Loucy (cell line): ENCODE measurements around the gene ZNF521.

ENCODE experiments used
- H2AFZ ChIP-seq: fragments of 200-600 bp; sonication (generic); 2 replicates; pipeline ENCODE4 v1.6.0; 2016; ENCODE audit warnings: antibody characterized with exemption, mild to moderate bottlenecking, low read length, moderate library complexity
- H3F3A ChIP-seq: fragments of 200-600 bp; 2 replicates; pipeline ENCODE4 v1.6.0; 2016; ENCODE audit warnings: antibody characterized with exemption, low read depth, mild to moderate bottlenecking
- H3K27me3 ChIP-seq: fragments of 200-600 bp; sonication (generic); 2 replicates; pipeline ENCODE4 v1.6.1; 2014; ENCODE audit warnings: low read length, mild to moderate bottlenecking; ENCODE audit not compliant: insufficient read depth, poor library complexity, severe bottlenecking
- H3K36me3 ChIP-seq: fragments of 200-600 bp; sonication (generic); 2 replicates; pipeline ENCODE4 v1.6.1; 2016; ENCODE audit warnings: low read length; ENCODE audit not compliant: insufficient read depth
- H3K4me1 ChIP-seq: fragments of 200-600 bp; sonication (generic); 2 replicates; pipeline ENCODE4 v1.5.1; 2014; ENCODE audit warnings: low read length, mild to moderate bottlenecking; ENCODE audit not compliant: insufficient read depth, poor library complexity, severe bottlenecking
- H3K4me2 ChIP-seq: fragments of 200-600 bp; sonication (generic); 2 replicates; pipeline ENCODE4 v1.6.0; 2014; ENCODE audit warnings: antibody characterized with exemption, low read length, low read depth, mild to moderate bottlenecking; ENCODE audit not compliant: poor library complexity, severe bottlenecking
- H3K4me3 ChIP-seq: fragments of 200-600 bp; sonication (generic); 2 replicates; pipeline ENCODE4 v1.5.1; 2014; ENCODE audit warnings: low read length, mild to moderate bottlenecking, mixed read lengths; ENCODE audit not compliant: poor library complexity, severe bottlenecking
- H3K79me2 ChIP-seq: fragments of 200-600 bp; sonication (generic); 2 replicates; pipeline ENCODE4 v1.6.1; 2014; ENCODE audit warnings: low read length; ENCODE audit not compliant: insufficient read depth
- H3K9ac ChIP-seq: fragments of 200-600 bp; sonication (generic); 2 replicates; pipeline ENCODE4 v1.6.0; 2014; ENCODE audit warnings: mild to moderate bottlenecking, low read depth, low read length, moderate library complexity; ENCODE audit not compliant: poor library complexity, severe bottlenecking
- H3K9me2 ChIP-seq: fragments of 200-600 bp; sonication (generic); replicated peaks from 2 replicates; pipeline ENCODE4 v1.6.1; 2016; ENCODE audit warnings: low read depth, low read length, mixed read lengths
- H3K9me3 ChIP-seq: fragments of 200-600 bp; sonication (generic); 2 replicates; pipeline ENCODE4 v1.6.1; 2014; ENCODE audit warnings: mild to moderate bottlenecking, antibody characterized with exemption, low read length, low read depth; ENCODE audit not compliant: insufficient read depth
- H4K20me1 ChIP-seq: fragments of 200-600 bp; sonication (generic); 2 replicates; pipeline ENCODE4 v1.6.0; 2014; ENCODE audit warnings: antibody characterized with exemption, low read length, mild to moderate bottlenecking; ENCODE audit not compliant: insufficient read depth, poor library complexity, severe bottlenecking
- EZH2phosphoT487 ChIP-seq: fragments of 200-600 bp; IDR thresholded peaks from 2 replicates; pipeline ENCODE4 v1.6.1; 2018; ENCODE audit warnings: antibody characterized with exemption, mild to moderate bottlenecking, moderate library complexity, borderline replicate concordance
- TF ChIP-seq, protein P1 (sequence below): fragments of 200-600 bp; sonication (generic); conservative IDR thresholded peaks from 2 replicates; pipeline ENCODE4 v1.5.1; 2014; ENCODE audit warnings: mild to moderate bottlenecking, antibody characterized with exemption, low read length

Gene ZNF521

DNA sequence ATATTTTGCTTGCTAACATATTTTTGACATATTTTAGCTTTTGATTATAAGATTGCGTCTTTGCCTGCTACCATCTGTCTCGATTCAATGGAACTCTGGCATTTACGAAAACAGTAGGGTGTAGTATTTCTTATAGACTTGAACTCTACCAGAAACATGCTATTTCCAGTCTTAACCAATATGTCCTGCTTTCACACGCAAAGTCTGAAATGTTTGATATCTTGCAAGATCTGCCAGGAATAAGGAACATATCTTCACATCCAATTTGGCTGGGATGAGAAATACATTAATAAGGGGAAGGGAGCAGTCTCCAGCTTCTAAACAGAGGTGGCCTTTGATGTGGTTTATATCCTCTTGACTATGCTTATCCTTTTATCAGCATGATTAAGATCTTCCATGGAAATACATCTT, 299.4 kb downstream of the ZNF521 start:
- H3K4me1 ChIP-seq, result peaks cover 21% of the 10 kb centered on the region
- H3K9me2 ChIP-seq, result no peaks in the 10 kb centered on the region
- H3F3A ChIP-seq, result no peaks in the 10 kb centered on the region
- no peak overlapping the region for H3K4me3 ChIP-seq
- H3K9me3 ChIP-seq, result no peaks in the 10 kb centered on the region
- no peak overlapping the region for H3K9ac ChIP-seq
- H3K36me3 ChIP-seq, result no peaks in the 10 kb centered on the region
- no peak for TF ChIP-seq EZH2phosphoT487
- TF ChIP-seq, protein P1, sequence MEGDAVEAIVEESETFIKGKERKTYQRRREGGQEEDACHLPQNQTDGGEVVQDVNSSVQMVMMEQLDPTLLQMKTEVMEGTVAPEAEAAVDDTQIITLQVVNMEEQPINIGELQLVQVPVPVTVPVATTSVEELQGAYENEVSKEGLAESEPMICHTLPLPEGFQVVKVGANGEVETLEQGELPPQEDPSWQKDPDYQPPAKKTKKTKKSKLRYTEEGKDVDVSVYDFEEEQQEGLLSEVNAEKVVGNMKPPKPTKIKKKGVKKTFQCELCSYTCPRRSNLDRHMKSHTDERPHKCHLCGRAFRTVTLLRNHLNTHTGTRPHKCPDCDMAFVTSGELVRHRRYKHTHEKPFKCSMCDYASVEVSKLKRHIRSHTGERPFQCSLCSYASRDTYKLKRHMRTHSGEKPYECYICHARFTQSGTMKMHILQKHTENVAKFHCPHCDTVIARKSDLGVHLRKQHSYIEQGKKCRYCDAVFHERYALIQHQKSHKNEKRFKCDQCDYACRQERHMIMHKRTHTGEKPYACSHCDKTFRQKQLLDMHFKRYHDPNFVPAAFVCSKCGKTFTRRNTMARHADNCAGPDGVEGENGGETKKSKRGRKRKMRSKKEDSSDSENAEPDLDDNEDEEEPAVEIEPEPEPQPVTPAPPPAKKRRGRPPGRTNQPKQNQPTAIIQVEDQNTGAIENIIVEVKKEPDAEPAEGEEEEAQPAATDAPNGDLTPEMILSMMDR, result no peak
- no peaks in the 10 kb centered on the region for H3K27me3 ChIP-seq
- no peak overlapping the region for H3K4me2 ChIP-seq
- H3K79me2 ChIP-seq, result no peaks in the 10 kb centered on the region
- no peak overlapping the region for H2AFZ ChIP-seq
- no peaks in the 10 kb centered on the region for H4K20me1 ChIP-seq

DNA sequence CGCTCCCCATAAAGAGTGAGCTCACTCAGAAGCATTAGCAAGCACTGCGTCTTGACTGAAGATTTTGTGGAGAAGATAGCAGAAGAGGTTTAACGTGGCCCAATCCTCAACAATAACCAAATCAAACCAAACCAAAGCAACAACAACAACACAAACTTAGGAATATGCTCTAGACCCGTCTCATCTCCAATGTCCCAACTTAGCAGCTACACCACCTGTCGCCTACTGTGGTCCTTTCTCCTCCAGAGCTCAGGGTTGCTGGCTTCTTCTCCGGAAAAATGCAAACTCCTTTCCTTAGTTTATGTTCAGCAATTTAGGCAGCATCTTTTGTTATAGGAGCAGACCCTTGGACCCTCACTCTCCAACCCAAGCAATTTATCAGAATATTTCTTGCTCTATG, 301.4 kb downstream of the ZNF521 start:
- Histone ChIP-seq H3K9me2 (no peaks in the 10 kb centered on the region), H3K79me2 (no peaks in the 10 kb centered on the region), H3K4me2 (no peak overlapping the region), H4K20me1 (no peaks in the 10 kb centered on the region), H3K4me1 (peaks cover 18% of the 10 kb centered on the region), H3K4me3 (no peak overlapping the region), H3K36me3 (no peaks in the 10 kb centered on the region), H3F3A (no peaks in the 10 kb centered on the region), H3K9me3 (no peaks in the 10 kb centered on the region), H3K27me3 (no peaks in the 10 kb centered on the region), H2AFZ (no peak overlapping the region), H3K9ac (no peak overlapping the region)
- TF ChIP-seq EZH2phosphoT487, result no peak
- TF ChIP-seq, protein P1, result no peak

DNA sequence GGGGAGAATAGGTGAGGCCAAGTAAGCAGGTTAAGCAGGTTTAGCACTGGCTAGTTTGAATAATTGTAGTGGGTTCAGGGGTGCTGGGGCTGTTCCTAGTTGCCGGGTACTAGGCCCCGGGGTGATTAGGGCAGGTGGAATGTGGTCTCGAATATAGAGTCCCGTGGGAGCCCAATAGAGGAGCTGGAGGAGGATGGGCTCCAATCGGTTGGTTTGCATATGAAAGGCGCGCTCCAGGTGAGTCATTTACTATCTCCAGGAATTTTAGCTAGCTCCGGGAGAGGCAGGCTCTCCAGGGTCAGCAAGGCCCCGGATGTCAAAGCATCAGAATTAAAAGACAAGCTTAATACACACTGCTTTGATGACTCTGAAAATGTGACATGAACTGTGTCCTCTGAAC, 304.0 kb downstream of the ZNF521 start:
- Histone ChIP-seq H3K36me3 (no peaks in the 10 kb centered on the region), H3F3A (no peaks in the 10 kb centered on the region), H3K4me2 (no peak overlapping the region), H3K27me3 (no peaks in the 10 kb centered on the region), H3K79me2 (no peaks in the 10 kb centered on the region), H3K4me1 (peaks cover 10% of the 10 kb centered on the region), H2AFZ (no peak overlapping the region), H3K4me3 (no peak overlapping the region), H4K20me1 (no peaks in the 10 kb centered on the region), H3K9ac (no peak overlapping the region), H3K9me2 (no peaks in the 10 kb centered on the region), H3K9me3 (no peaks in the 10 kb centered on the region)
- TF ChIP-seq, protein P1, result no peak
- TF ChIP-seq EZH2phosphoT487, result no peak
